IPS-NIHi7 (cell line): ENCODE measurements around the gene SLC1A7.

Source experiments
- DNase-seq: peaks from one replicate; pipeline ENCODE4 v3.0.0; 2012; ENCODE audit warnings: mixed read lengths; ENCODE audit errors: extremely low spot score

The SLC1A7 gene

GRCh38 chr1:53062708-53063591, 79.5 kb downstream of the SLC1A7 start:
- peak; percentile 67 for DNase-seq

GRCh38 chr1:53061859-53062707, 80.4 kb downstream of the SLC1A7 start, which contains the start of gene PODN:
TSS of gene PODN (plus strand) at chr1:53062213. CDS start at chr1:53069856, 7,643 bp downstream.
- DNase-seq: peak; percentile 41

- no peak for DNase-seq
Observed at GRCh38 chr1:53061123-53061858, 81.1 kb downstream of the SLC1A7 start.

DNA sequence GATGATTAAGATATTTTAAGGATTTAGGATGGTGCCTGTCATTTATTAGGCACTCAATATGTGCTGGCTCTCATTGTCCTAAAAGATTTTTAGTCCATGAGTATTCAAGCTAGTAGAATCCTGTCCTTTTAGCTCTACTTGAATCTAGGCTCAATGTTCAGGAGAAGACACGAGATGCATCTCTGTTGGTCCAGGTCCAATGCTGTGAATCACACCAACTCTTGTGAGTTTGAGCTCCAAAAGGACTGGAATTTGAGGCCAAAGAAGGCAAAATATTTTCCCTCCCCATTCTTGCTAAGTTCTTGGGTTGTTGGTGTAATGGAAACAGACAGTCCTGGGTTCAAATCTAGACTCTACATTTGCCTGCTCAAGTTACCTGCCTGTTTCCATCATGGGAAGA, 81.9 kb downstream of the SLC1A7 start:
- DNase-seq: no peak

DNA sequence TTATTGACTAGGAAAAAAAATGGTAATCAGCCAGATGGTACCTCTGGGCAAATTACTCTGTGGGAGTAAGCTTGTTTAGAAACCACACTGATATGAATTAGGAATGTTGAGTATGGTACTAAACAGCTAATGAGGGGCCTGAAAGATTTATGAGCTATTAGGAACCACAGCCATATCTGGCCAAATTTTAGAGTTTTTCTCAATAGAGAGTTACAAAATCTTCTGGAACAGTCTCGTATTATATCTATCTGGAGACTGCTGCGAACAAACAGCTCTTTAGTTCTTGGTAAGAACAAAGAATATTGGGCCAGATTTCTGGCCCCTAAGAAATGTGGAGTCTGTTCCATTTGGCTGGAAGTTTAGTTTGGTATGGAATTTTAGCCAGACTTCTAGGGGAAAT, 85.3 kb downstream of the SLC1A7 start:
- DNase-seq: no peak

DNA sequence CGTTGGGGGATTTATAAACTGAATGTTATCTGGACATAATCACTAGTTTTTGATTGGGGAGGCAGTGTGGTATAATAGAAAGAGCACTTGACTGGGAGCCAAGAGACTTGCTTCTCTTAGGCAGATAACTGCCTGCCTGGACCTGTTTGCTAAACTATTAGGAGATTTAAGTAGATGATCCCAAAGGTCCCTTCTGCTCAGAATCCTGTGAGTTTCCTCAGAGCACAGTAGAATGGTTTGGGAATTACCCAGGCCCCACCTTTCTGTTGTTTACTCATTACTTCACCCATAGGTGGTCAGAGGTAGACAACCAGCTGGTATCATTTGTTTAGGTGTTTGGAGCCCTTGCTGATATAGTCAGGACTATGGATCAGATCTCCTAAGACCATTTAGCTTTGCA, 90.8 kb downstream of the SLC1A7 start:
- no peak for DNase-seq

DNA sequence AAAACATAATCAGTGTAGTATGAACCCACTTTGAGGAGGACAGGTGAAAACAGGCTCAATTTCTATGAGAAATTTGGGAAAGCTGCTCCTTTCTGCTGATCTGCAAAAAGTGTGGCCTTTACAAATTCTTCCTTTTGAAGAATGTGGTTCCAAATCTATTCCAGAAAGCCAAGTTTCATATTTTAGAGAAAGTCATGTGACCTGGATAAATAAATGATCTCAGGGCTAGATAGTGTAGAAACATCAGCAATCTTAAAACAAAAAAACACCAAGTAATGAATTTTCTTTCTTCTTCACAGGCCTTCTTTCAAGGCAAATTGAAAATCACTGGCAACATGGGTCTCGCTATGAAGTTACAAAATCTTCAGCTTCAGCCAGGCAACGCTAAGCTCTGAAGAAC, 92.1 kb downstream of the SLC1A7 start:
- DNase-seq: no peak

DNA sequence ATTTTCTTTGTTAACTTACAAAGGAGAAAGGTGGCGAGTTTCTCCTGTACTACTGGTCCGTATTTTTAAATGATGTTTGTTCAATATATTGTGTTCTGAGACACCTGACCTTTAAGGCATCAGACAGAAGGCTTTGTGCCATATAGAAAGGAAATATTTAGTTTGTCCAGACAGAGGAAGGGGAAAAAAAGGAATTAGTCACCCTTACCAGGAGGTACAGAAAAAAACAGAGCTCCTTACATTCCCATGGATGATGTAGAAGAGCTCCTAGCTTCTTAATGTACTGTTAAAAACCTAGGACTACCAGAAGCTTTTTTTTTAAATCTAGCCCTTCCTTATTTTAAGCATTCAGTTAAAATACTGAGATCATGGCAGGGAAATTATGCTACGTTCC, 92.9 kb downstream of the SLC1A7 start:
- DNase-seq: no peak

DNA sequence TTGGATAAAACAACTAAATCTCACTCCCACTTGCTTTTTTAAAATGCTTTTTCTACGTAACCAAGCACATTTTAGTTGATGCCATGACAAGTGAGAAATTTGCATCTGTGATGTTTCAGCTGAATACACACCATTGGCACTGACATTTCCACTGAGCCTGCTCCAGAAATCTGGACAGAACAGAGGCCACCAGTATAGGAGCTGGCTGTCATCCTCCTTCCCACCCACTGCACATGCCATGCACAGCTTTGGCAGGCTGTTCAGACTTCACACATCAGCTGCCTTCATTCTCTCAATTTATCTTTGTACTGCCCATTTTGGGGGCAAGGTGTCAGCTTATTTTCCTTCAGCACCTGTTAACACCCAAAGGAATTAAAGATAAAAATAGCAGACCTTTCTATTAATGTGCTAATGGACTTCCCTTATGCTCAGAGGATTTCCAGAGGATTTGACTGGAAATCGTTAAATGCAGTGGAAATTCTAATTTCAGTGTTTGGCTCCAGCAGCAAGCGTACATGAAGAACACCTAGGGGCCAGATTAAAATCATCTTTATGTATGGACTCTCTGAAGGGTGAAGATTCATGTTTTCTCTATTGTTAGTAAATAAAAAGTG, 93.4 kb downstream of the SLC1A7 start:
- DNase-seq: no peak

DNA sequence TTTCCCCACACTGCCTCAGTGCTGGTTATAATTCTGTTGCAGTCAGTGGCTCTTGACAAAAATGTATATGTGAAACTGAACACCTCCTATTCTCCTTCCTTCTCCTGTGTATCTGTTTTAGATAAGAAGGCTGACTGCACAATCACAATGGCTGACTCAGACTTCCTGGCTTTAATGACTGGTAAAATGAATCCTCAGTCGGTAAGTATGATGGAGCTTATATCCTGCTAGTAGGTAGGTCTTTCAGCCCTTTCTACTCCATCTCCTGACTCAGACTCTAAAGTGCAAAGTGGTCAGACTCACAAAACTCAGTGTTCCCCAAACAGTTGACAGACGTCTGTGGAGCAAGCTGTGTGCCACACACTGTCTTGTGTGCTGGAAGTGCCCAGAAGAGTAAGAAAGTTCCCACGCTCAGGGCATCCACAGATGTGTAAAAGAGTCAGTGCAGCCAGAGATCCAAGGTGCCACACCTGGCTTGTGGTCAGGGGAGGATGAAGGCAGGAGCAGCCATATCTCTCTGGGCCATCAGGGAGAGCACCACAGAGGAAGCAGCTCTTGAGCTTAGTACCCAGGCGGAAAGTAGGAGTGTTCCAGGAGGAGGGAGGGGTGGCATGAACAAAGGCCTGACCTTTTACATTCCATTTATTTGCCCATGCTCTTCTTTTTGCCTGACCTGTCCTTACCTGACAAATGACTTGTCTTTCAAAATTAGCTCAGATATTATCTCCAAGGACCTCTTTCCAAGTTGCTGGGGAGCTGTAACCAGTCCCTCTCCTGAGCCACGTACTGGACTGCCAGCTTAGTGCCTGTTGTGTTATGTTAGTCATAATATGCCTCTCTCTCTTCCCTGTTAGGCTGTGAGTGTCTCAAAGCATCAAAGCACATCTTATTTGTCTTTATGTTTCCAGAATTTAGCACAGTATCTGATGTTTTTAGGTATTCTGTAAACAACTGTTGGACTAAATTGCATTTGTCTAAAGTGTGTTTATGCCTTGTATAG, 94.4 kb downstream of the SLC1A7 start:
- no peak for DNase-seq

- no peak for DNase-seq
Observed at GRCh38 chr1:53046930-53047329, 95.5 kb downstream of the SLC1A7 start.

GRCh38 chr1:53044926-53045325, 97.5 kb downstream of the SLC1A7 start:
- DNase-seq: no peak

- no peak for DNase-seq
Observed at GRCh38 chr1:53043271-53043670, 99.2 kb downstream of the SLC1A7 start.

DNA sequence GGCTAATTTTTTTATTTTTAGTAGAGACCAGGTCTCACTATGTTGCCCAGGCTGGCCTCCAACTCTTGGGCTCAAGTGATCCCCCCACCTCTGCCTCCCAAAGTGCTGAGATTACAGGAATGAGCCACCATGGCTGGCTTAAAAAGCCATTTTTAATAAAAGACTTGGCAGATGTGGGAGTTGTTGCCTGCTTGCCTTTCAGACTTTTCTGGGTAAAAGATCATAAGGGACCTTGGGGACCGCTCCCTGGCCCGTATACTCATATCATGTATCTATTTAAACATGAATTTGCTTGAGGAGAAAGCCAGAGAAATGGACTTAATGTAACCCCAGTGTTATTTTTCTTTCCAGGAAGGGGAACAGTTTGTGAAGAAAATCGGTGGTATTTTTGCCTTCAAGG, 103.9 kb downstream of the SLC1A7 start:
- DNase-seq: no peak
